Keratinocyte (primary cell): ENCODE data around the gene COX6B2. TPM values are rescaled to one million over a fixed set of nuclear protein-coding genes. Genes with fewer than 3 reads are reported as not detected.

ENCODE experiments used
- DNase-seq: peaks from one replicate; pipeline ENCODE4 v3.0.0-alpha.2; 2011; ENCODE audit warnings: low read depth, missing footprints, low spot score
- FAIRE-seq: peaks from 2 replicates; lab custom pipeline; 2011; peaks lifted over from hg19 to GRCh38; lab: Jason Lieb, UNC
- H2AFZ ChIP-seq: 2 replicates; pipeline ENCODE4 v1.6.0; 2012; ENCODE audit warnings: low read length, control low read depth, inconsistent platforms; ENCODE audit not compliant: control insufficient read depth
- H3K27ac ChIP-seq: 2 replicates; pipeline ENCODE4 v1.5.1; 2011; ENCODE audit warnings: low read length; ENCODE audit not compliant: control insufficient read depth, insufficient read depth
- H3K27me3 ChIP-seq: 3 replicates; pipeline ENCODE4 v1.6.0; 2011; ENCODE audit warnings: low read length; ENCODE audit not compliant: control insufficient read depth, insufficient read depth; ENCODE audit errors: extremely low read depth
- H3K36me3 ChIP-seq, 2 experiments: 2 replicates in 1 of 2; 3 replicates in 1 of 2; pipeline ENCODE4 v1.5.1; 2011; ENCODE audit warnings: low read length in 2 of 2, mild to moderate bottlenecking in 1 of 2; ENCODE audit not compliant: control insufficient read depth in 2 of 2, insufficient read depth in 2 of 2; ENCODE audit errors: extremely low read depth in 1 of 2
- H3K4me1 ChIP-seq: 3 replicates; pipeline ENCODE4 v1.5.1; 2011; ENCODE audit warnings: low read length; ENCODE audit not compliant: control insufficient read depth, insufficient read depth; ENCODE audit errors: extremely low read depth
- H3K4me2 ChIP-seq: 3 replicates; pipeline ENCODE4 v1.6.0; 2011; ENCODE audit warnings: low read depth, low read length; ENCODE audit not compliant: control insufficient read depth, insufficient read depth; ENCODE audit errors: extremely low read depth
- H3K4me3 ChIP-seq, 3 experiments: fragments of 200-600 bp in 1 of 3; sonication (generic) in 1 of 3; 2 replicates in 2 of 3; 3 replicates in 1 of 3; pipeline ENCODE4 v1.5.1; 2011 to 2016; ENCODE audit warnings: low read length in 3 of 3, mild to moderate bottlenecking in 3 of 3, control low read depth in 2 of 3, inconsistent platforms in 1 of 3, low read depth in 1 of 3, mixed read lengths in 1 of 3, mixed run types in 1 of 3, moderate library complexity in 1 of 3; ENCODE audit not compliant: control insufficient read depth in 2 of 3, insufficient read depth in 2 of 3; ENCODE audit errors: extremely low read depth in 1 of 3
- H3K79me2 ChIP-seq: 2 replicates; pipeline ENCODE4 v1.6.0; 2012; ENCODE audit warnings: low read length; ENCODE audit not compliant: control insufficient read depth, insufficient read depth
- H3K9ac ChIP-seq: 3 replicates; pipeline ENCODE4 v1.6.0; 2011; ENCODE audit warnings: low read length; ENCODE audit not compliant: control insufficient read depth, insufficient read depth; ENCODE audit errors: extremely low read depth
- H3K9me1 ChIP-seq: 3 replicates; pipeline ENCODE4 v1.6.0; 2011; ENCODE audit warnings: low read length; ENCODE audit not compliant: control insufficient read depth, insufficient read depth; ENCODE audit errors: extremely low read depth
- H3K9me3 ChIP-seq: 2 replicates; pipeline ENCODE4 v1.5.1; 2012; ENCODE audit warnings: low read depth, low read length; ENCODE audit not compliant: control insufficient read depth
- H4K20me1 ChIP-seq: 3 replicates; pipeline ENCODE4 v1.6.0; 2011; ENCODE audit warnings: low read length; ENCODE audit not compliant: control insufficient read depth, insufficient read depth; ENCODE audit errors: extremely low read depth
- CTCF ChIP-seq, 3 experiments: IDR thresholded peaks in 1 of 3; conservative IDR thresholded peaks in 1 of 3; optimal IDR thresholded peaks in 1 of 3; 2 replicates in 2 of 3; 3 replicates in 1 of 3; pipeline versions ENCODE3 to v1.5.1; 2011; ENCODE audit warnings: low read length in 3 of 3, mild to moderate bottlenecking in 3 of 3, moderate library complexity in 2 of 3, control low read depth in 1 of 3, inconsistent platforms in 1 of 3; ENCODE audit not compliant: insufficient read depth in 2 of 3; ENCODE audit errors: extremely low read depth in 1 of 3
- EZH2 ChIP-seq: IDR thresholded peaks from one replicate; pipeline ENCODE4 v1.6.1; 2012; ENCODE audit warnings: inconsistent platforms, mild to moderate bottlenecking, low read length, moderate library complexity
- dilution Hi-C: fragments of 300-500 bp; cut with MboI; formaldehyde crosslinking; loops from one replicate; pipeline ENCODE4 v1.7.0; 2020; ENCODE audit warnings: low sequenced_read_pairs; ENCODE audit not compliant: extremely low pct_ligation_motif_present
- polyA plus RNA-seq, 5 experiments: library from polyadenylated mRNA; depleted of rRNA in 3 of 5; stranded (reverse) in 3 of 5; stranded (forward) in 1 of 5; unstranded in 1 of 5; fragments of >200 nt; gene quantifications; 1 replicate in 1 of 5; 2 replicates in 3 of 5; 3 replicates in 1 of 5; pipeline versions ENCODE4 v1.2.1 to v1.2.3, GENCODE V29; 2011 to 2012; ENCODE audit warnings: missing spikeins in 2 of 5, low read depth in 1 of 5, low replicate concordance in 1 of 5

COX6B2 gene
- polyA plus RNA-seq, 1 donor (not counting 4 experiments of a cell fraction or from before 2014, with no cell fraction given): 1.4 TPM

- Histone ChIP-seq H3K9ac (no peak overlapping the region), H3K9me3 (no peaks in the 10 kb centered on the region), H3K4me3 (no peak overlapping the region), H3K27me3 (no peaks in the 10 kb centered on the region), H3K27ac (no peak overlapping the region), H3K4me1 (peaks cover 21% of the 10 kb centered on the region), H3K4me2 (no peak overlapping the region), H3K36me3 (peaks cover 29 to 35% of the 10 kb centered on the region in 2 experiments), H3K79me2 (peaks cover 38% of the 10 kb centered on the region), H3K9me1 (peaks cover 12% of the 10 kb centered on the region), H4K20me1 (peaks cover 44% of the 10 kb centered on the region), H2AFZ (no peak overlapping the region)
- DNase-seq (no peak), FAIRE-seq (no peak)
- TF ChIP-seq EZH2 (no peak), CTCF (optimal IDR thresholded peaks at IDR 0.05 in 1 of 3, IDR thresholded peaks at IDR 0.05 in 1 of 3, conservative IDR thresholded peaks at IDR 0.05 in 1 of 3; ENCODE audit: extremely low read depth in 1 of 3, insufficient read depth in 2 of 3, low read length in 3 of 3) (no peak)
- dilution Hi-C loops: no loop called here
Measured at GRCh38 chr19:55391191-55391670, 36.7 kb upstream of the COX6B2 start.

GRCh38 chr19:55390461-55390880, 36.0 kb upstream of the COX6B2 start:
- Histone ChIP-seq H3K36me3 (peaks cover 31 to 35% of the 10 kb centered on the region in 2 experiments), H3K4me1 (peaks cover 21% of the 10 kb centered on the region), H2AFZ (no peak overlapping the region), H3K9me3 (no peaks in the 10 kb centered on the region), H4K20me1 (peaks cover 44% of the 10 kb centered on the region), H3K9ac (no peak overlapping the region), H3K4me2 (no peak overlapping the region), H3K4me3 (no peak overlapping the region), H3K27ac (no peak overlapping the region), H3K9me1 (peaks cover 12% of the 10 kb centered on the region), H3K79me2 (peaks cover 43% of the 10 kb centered on the region), H3K27me3 (no peaks in the 10 kb centered on the region)
- DNase-seq (no peak), FAIRE-seq (no peak)
- dilution Hi-C loops: no loop called here
- TF ChIP-seq EZH2 (no peak), CTCF (optimal IDR thresholded peaks at IDR 0.05 in 1 of 3, IDR thresholded peaks at IDR 0.05 in 1 of 3, conservative IDR thresholded peaks at IDR 0.05 in 1 of 3; ENCODE audit: extremely low read depth in 1 of 3, insufficient read depth in 2 of 3, low read length in 3 of 3) (no peak)
